SK-N-MC (cell line): Measurements from ENCODE around the gene TMOD1.

Experiments
- EZH2 ChIP-seq: fragments of 200-600 bp; sonication (generic); IDR thresholded peaks from one replicate; pipeline ENCODE4 v1.6.1; 2017; ENCODE audit warnings: antibody characterized with exemption
- FOXP2 ChIP-seq: optimal IDR thresholded peaks from 2 replicates; pipeline ENCODE3; 2011; ENCODE audit warnings: mild to moderate bottlenecking, moderate library complexity; ENCODE audit not compliant: insufficient read depth; ENCODE audit errors: extremely low read length, control extremely low read depth
- POLR2AphosphoS5 ChIP-seq: IDR thresholded peaks from 2 replicates; pipeline ENCODE4 v1.6.1; 2012; ENCODE audit warnings: mild to moderate bottlenecking, low read depth, low read length, borderline replicate concordance

DNA sequence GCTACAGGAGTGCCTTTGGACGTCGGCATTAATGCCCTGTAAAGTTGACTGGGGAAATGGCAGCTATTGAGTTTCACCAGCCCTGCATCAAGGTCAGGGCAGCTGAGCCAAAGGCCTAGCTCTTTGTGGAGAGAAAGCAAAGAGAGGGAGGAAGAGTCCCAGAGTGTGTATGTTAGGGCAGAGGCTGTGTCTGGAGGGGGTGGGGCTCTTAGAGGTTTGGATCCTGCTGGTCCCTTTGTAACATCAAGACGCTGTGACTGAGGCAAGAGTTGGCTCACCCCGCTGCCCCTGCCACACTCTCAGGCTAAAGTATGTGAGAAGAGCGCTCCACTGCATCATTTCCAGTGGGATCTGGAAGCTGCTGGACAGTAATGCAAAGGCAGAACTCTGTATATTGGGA lies 34.3 kb downstream of the TMOD1 start:
- TF ChIP-seq POLR2AphosphoS5 = no peak
- TF ChIP-seq EZH2 = no peak
- TF ChIP-seq FOXP2 = no peak
